ENCODE measurements around the gene IFT52. TPM values are rescaled to one million over a fixed set of nuclear protein-coding genes. Genes with fewer than 3 reads are reported as not detected.

The IFT52 gene
- total RNA-seq, 4 donors from 2014 or later: 20.4 to 24.9 (median 22.4) TPM

GRCh38 chr20:43576108-43576507 is 14.6 kb upstream of the IFT52 start:
- TF ChIP-seq CTCF (IDR thresholded peaks at IDR 0.05; ENCODE audit: low read depth): no peak

- TF ChIP-seq CTCF (IDR thresholded peaks at IDR 0.05; ENCODE audit: low read depth): no peak
Measured at GRCh38 chr20:43579861-43580793, 10.6 kb upstream of the IFT52 start.

GRCh38 chr20:43583133-43583864 is 7.4 kb upstream of the IFT52 start:
- no peak for TF ChIP-seq CTCF (IDR thresholded peaks at IDR 0.05; ENCODE audit: low read depth)

- TF ChIP-seq CTCF (IDR thresholded peaks at IDR 0.05; ENCODE audit: low read depth): no peak
Measured at GRCh38 chr20:43583982-43584432, 6.7 kb upstream of the IFT52 start.

- no peak for TF ChIP-seq CTCF (IDR thresholded peaks at IDR 0.05; ENCODE audit: low read depth)
Measured at GRCh38 chr20:43584448-43585136, 6.1 kb upstream of the IFT52 start.

GRCh38 chr20:43586641-43587040 is 4.1 kb upstream of the IFT52 start:
- TF ChIP-seq CTCF (IDR thresholded peaks at IDR 0.05; ENCODE audit: low read depth): no peak

GRCh38 chr20:43590036-43590391 is 723 bp upstream of the IFT52 start:
- no peak for TF ChIP-seq CTCF (IDR thresholded peaks at IDR 0.05; ENCODE audit: low read depth)
